GM20431 (cell line): Measurements from ENCODE around the gene SMIM11.
"Not testable (repeated sequence)": the region's sequence is repeated elsewhere in the genome, so short reads cannot be mapped to it uniquely, and the experiment has no call there.

Experiments used
- in situ Hi-C: fragments of 300-500 bp; cut with MseI, MboI; formaldehyde crosslinking; loops from one replicate; pipeline ENCODE4 v1.15.0; 2020; ENCODE audit warnings: low sequenced_read_pairs; ENCODE audit not compliant: unreplicated experiment

Gene SMIM11

DNA sequence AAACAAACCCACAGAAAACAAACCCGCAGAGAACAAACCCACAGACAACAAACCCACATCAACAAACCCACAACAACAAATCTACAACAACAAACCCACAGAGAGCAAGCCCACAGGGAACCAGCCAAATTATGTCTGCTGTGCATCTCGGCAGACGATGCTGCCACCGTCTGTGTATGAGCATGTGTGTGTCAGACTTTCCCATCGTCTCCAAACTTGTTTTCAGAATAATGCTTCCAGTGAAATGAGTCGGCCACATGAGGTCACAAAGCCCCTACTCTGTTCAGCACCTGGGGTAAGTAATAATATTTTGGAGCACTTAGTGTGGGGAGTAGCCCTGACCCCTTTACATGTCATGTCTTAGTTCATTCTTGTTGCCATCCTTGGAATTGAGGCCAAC, 30.8 kb downstream of the SMIM11 start:
- in situ Hi-C loops = not testable (repeated sequence)

GRCh38 chr21:34406676-34407075, 31.4 kb downstream of the SMIM11 start:
- in situ Hi-C loops = not testable (repeated sequence)

- in situ Hi-C loops = not testable (repeated sequence)
Observed at GRCh38 chr21:34407294-34407693, 32.0 kb downstream of the SMIM11 start.

DNA sequence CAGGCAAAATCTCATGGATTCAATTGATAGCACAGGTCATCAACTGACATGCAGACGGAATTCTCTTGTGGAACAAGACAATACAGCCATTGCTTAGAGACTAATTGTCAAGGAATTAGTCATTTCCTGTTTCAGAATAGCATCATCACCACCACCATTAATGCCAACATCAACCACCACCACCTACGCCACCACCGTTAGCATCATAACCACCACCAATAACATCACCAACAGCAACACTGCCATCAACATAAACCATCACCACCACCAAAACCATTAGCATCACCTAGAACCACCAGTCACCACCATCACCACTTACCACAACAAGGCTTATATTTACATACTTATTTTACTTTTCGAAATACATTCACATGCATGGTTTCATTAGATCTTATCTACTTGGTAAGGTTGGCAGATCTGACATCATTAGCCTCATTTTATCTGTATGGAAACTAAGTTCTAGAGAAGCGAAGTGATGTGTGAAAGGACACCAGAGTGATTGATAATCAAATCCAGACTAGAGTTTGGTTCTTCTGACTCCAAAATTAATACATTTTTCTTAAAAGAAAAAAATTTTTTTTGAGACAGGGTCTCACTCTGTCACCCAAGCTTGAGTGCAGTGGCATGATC, 42.3 kb downstream of the SMIM11 start:
- in situ Hi-C loops = not testable (repeated sequence)

DNA sequence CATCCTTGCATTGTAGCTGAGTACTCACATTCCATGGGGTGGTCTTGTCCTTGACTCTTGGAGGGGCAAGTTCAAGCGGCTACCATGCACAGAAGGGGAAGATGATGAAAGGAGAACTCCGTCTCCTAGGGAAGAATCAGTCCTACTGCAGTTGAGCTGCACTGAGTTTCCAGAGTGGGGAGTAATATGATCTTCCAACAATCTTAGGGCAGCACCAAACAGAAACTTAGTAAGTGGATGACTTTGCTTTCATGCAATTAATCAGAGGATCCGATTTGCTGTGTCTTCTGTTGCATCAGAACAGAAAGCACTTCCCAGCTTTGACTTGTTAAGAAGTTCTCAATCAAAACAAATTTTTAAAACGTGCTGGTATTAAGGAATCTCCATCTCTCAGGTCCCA, 48.5 kb downstream of the SMIM11 start, which contains the start of gene SMIM34:
Gene SMIM34, minus strand, starts transcription at position 147 of the 400 bp plus-strand sequence. Its CDS starts 112 bp downstream, at position 35.
- in situ Hi-C loops = not testable (repeated sequence)

DNA sequence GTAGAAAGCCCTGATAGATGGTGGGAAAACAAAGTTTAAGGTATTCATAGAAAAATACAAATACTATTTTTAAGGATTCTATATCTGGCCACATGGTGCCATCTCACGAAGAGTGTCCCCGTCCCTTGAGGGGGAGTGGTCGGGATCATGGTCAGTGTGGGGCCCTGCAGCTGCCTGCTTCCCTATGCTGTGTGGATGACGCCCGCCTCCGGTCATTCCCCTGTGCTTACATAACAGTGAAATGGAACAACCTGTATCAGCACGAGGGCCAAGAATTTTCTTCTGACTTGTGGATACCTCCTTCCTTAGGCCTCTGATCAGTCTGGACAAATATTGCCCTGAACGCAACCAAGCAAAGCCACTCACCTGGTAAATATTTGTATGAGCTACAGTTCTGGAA, 52.0 kb downstream of the SMIM11 start:
- in situ Hi-C loops = not testable (repeated sequence)

- in situ Hi-C loops = not testable (repeated sequence)
Observed at GRCh38 chr21:34428441-34428840, 53.1 kb downstream of the SMIM11 start.

- in situ Hi-C loops = not testable (repeated sequence)
Observed at GRCh38 chr21:34429710-34430109, 54.4 kb downstream of the SMIM11 start.
